NCI-H2107 treated with DMSO at 0.1 percent for 48 hours (cell line): ENCODE results near the gene RARRES1.

Experiments used
- DNase-seq: peaks from one replicate; lab custom pipeline; 2025; ENCODE audit not compliant: unreplicated experiment; lab: John Stamatoyannopoulos, UW

Gene RARRES1, protein sequence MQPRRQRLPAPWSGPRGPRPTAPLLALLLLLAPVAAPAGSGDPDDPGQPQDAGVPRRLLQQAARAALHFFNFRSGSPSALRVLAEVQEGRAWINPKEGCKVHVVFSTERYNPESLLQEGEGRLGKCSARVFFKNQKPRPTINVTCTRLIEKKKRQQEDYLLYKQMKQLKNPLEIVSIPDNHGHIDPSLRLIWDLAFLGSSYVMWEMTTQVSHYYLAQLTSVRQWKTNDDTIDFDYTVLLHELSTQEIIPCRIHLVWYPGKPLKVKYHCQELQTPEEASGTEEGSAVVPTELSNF

DNA sequence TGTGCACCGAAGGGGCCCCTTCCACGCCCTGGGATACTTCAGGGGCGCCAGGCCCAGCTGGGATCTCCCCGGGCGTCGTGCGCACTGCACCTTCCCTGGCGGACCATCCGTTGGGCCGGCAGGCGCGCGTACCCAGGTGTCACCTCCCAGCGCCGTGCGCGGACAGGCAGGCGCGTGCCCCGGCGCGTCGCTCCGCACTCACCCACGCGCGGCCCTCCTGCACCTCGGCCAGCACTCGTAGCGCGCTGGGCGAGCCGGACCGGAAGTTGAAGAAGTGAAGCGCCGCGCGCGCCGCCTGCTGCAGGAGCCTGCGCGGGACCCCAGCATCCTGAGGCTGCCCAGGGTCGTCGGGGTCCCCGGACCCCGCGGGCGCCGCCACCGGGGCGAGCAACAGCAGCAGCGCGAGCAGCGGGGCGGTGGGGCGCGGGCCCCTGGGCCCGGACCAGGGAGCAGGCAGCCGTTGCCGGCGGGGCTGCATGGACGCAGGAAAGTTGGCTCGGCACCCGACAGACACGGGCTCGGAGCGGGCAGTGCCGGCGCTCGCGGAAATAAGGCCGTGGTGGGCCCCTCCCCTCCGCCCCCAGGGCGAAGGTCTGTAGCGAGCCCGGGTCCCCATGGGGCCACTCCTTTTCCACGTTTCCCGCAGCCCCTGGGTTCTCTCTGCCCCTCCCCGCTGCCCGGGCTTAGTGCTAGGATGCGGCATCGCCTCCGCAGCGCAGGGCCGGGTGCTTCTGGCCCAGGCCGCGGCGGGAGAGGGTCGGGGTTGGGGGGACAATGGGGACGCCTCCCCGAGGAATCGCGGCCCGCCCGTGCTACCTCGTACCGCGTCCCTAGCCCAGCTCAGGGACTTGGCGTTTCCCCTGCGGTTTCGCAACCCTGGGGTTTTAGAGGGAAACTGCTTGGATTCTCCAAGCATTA is at the start of gene RARRES1:
TSS of gene RARRES1 (minus strand) at position 520 of the 918 bp plus-strand sequence. CDS start at position 478, 42 bp downstream.
- DNase-seq: no peak

DNA sequence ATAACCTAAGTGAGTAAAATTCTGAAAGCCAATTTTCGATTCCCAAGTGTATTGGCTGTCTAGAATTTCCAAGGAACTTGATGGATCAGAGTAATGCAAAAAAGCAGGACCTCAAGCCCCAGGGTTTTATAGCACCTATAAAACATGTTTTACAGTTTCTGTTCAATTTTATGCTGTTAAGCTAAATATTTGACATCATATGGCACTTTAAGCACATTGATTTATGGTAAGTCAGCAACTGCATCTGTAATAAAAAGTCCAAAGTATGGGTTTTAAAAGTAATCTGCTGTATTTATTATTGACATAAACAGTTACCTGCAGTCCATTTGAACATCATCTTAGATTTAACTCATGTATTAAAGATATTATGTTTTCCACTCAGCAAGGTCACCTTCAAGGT is 49.6 kb upstream of the RARRES1 start:
- DNase-seq: no peak

DNA sequence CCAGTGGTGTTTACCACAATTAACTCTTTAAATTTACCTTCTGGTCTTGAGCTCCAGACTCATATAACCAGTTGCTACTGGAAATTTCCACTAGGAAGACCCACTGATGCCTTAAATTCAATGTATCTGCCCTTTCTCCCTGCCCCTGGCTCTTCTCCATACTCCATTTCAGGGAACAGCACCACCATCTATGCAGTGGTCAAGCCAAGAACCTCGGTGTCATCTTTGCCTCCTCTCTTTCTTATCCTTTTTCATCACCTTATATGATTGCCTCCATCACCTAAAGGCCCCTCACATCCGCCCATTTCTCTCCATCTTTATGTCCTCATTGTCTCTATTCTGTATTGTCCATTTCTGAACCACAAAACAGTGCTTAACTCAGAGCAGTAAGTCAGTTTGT is 48.9 kb upstream of the RARRES1 start:
- no peak for DNase-seq

DNA sequence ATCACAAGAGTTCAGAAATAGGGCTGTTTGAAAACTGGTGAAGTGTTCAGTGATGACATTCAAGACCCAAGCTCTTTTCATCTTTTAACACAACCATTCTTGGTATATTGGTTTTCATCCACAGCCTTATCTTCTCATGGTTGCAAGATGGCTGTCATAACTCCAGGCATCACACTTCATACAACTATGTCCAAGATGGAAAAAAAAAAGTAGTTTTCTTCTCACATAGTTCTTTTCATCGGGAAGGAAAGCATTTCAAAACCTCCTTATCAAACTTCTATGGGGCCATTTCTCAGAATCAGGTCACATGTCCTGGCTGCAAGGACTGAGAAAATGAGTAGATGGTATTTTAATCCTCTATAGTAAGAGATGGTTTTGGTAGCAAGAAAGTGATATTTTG is 48.5 kb upstream of the RARRES1 start:
- no peak for DNase-seq

DNA sequence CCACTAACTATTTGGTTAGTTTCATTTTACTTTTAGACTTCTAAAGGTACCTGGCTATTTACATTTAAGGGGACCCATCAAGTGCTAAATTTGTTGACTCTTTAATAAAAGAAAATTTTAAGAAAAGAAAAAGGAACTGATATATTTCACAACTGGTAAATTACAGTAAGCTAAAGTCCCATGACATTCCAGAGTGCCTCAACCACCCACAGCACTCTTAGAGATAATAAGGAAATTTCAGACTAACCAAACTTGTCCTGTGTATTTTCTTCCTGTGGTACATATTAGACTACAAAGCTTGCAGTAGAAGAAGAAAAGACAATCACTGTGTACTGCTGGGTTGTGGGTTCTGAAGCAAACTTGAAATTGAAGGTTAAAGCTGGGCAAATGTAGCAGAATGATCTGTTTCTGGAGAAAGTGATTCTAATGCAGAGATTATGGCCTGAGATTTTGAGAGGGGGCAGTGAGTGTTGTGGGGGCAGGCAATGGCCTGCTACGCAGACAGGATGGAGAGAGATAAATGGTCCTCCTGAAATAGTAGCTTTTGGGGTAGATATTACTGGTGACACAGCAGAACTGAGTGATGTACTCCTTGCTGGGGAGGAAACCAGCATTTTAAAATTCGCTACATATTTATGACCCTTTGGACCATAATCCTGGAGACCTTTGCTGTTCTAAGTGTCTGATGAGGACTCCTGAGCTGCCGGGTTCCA is 45.1 kb upstream of the RARRES1 start:
- no peak for DNase-seq

DNA sequence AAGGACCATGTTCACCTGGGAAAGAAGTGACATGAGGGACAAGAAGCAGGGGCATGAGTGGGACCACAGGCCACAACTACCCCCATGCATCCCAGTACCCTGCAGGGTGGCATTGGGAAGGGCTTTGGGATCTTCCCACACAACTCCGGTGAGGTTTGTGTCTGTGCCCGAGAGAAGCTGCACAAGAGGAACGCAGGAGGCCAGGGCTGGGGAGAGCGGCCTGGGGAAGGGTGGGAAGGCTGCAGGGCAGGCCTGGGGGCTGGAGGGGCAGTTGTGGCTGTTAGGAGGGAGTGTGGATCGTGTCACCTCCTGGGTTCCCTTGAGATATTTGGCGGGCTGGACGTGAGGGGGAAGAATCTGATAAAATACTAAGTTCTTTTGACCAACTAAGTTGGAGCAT is 44.3 kb upstream of the RARRES1 start:
- DNase-seq: no peak

DNA sequence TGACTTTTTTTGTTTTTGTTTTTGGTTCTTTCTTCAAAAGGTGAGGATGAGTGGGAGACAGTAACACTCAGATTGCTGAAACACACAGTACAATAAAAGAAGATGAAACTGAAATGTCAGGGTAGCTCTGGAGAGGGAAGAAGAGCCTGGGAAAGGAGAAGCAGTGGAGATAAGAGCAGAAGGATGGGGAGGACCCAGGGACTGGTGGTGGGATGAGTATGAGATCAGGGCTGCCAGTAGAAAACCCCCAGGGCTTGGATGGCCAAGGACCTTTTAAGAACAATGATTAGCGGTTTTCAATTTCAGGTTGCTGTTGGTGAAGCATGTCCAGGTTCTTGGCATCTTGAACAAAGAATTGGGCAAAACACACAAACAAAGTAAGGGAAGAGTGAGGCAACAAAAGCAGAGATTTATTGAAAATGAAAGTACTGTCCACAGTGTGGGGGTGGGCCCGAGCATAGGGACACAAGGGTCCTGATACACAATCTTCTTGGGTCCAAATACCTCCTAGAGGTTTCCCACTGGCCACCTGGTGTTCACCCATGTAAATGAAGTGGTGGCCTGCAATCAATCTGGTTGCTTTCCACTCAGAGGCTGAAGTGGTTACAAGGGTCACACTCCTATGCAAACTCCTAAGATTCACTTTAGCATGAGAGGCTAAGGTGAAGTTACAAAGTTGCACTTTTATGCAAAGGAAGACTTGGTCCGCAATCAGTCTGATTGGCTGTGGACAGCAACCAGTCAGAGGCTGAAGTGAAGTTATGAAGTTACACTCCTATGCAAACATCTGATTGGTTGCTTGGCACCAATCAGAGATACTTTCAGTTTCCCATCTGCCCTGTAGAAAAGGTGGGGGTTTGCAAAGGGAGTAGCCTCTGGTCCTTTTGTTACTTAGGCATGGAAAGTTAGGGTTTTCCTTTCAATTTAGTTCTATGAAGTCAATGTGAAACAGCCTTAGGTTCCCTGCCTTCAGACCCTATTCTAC is 43.5 kb upstream of the RARRES1 start:
- no peak for DNase-seq

DNA sequence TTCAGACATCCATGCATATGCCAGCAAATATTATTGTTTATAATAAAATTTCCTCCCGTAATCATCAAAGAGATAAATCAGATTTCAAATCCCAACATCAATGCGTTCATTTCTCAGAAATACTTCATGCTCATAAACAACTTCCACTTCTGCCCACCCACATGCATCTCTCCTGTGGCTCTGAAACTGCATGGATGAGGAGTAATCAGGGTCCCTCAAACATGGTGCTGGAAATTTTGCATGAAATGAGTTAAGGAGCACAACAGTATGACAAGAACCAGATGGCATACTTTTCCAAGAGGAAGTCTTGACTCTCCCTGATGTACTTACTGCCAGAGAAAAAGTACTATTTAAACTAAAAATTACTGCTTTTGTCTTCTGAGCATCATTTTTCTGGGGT is 42.7 kb upstream of the RARRES1 start:
- DNase-seq: no peak

DNA sequence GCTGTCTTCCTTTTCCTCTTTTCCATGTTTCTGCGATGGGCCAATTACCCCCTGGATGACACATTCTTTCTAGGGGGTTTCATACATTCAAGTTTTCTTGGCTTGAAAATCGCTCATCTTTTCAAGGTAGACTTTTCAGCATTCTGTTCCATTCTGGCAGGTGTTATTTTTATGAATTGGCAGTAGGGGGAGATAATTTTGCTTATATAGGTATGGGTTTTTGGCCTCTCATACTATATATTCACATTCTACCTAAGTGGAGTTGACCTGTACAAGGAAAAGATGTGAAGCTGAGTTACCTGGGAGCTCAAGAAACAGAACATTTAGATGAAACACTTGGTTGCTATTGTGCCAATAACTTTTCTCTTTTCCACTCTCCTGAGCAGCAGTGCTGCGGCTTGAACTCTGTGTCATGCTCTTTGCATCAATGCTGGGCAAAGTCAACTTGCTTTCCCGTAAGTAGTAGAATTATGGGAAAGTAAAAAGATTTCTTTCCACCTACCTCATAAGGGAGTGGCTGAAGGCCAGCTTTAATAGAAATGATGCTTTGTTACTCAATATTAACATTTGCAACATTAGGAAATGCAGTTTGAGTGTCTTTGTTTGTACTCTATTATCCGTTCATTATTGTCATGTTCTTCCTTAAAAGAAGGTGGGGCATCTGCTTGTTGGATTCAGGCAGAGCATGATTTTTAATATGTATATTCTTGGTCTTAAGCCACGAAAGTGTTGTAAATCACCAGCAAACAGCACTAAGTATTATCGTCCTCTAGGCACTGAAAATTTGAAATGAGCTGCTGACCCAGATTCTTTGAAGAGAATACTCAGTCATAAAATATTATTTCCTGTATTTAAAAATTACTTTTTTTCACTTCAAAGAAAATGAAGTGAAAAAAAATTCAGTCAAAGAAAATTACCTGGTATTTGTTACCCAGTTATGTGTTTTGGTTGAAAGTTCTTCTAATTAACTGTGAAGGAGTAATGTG is 41.9 kb upstream of the RARRES1 start:
- no peak for DNase-seq

DNA sequence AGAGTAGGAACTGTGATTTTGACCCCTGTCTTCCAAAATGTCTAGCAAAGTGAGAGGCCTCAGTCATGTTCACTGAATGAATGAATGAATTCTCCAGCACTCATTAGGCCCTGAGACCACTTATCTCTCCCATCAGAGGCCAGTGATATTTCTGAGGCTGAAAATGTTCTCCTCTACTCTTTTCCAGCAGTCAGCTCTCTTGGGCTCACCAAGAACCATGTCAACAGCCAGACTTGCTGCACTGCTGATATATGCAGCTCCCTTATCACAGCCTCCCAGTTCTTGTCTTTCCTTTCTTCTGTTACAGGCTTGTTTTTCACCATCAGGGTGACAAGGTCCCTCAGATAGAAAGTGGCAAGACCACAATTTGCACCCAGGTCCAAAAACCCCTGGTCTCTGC is 40.9 kb upstream of the RARRES1 start:
- no peak for DNase-seq

DNA sequence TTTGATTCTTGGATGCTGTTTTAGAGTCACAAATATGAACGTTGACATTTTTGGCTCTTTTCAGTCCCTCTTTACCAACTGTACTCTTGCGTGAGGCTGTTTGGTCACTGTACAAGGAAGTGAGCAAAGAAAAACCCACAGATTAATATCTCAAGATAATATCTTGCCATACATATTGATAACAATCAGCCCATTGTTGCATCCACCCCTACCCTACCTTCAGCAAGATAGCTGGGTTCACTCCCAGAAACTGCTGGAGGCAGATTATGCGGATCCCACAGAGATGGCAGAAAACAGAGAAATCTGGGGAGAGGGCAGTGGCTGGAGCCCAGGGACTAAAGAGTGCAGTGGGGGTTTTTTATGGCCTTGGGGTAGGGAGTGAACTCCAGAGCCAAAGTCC is 39.7 kb upstream of the RARRES1 start:
- DNase-seq: no peak

DNA sequence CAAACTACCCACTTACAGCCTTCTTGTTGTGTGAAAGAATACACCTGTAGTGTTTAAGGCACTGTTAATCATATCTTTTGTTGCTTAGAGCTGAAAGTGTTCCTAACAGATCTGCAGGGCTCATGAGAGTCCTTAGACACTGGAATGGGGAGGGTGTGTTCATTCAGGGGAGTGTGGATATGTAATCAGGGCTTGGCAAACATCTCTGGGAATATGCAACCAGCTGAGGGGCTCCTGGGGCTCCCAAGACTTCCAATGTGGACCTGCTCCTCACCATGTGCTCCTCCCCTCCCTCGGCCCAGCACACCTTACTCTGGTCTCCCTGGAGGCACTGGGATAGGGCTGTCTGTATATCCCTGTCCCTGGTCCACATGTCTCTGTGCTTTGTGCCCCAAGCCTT is 39.3 kb upstream of the RARRES1 start:
- no peak for DNase-seq

DNA sequence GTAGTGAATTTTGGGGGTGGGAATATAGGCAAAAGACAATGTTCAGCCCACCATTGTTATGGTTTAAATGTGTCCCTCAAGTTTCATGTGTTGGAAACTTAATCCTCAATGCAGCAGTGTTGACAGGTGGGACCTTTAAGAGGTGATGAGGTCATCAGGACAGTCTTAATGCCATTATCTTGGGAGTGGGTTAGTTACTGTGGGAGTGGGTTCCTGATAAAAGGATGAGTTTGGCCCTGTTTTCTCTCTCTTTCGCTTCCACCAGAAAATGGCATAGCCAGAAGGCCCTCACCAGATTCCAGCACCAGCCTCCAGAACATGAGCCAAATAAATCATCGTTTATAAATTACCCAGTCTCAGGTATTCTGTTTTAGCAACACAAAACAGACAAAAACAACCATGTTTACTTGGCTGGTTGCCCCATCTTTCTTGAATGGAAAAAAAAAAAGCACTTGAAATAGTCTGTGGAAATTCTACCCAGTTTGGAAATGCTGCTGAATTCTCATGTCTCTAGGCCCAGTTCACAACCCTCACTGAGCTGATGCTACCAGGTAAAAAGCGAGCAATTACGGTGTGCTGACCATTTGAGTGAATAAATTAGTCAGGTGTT is 38.6 kb upstream of the RARRES1 start:
- DNase-seq: no peak

DNA sequence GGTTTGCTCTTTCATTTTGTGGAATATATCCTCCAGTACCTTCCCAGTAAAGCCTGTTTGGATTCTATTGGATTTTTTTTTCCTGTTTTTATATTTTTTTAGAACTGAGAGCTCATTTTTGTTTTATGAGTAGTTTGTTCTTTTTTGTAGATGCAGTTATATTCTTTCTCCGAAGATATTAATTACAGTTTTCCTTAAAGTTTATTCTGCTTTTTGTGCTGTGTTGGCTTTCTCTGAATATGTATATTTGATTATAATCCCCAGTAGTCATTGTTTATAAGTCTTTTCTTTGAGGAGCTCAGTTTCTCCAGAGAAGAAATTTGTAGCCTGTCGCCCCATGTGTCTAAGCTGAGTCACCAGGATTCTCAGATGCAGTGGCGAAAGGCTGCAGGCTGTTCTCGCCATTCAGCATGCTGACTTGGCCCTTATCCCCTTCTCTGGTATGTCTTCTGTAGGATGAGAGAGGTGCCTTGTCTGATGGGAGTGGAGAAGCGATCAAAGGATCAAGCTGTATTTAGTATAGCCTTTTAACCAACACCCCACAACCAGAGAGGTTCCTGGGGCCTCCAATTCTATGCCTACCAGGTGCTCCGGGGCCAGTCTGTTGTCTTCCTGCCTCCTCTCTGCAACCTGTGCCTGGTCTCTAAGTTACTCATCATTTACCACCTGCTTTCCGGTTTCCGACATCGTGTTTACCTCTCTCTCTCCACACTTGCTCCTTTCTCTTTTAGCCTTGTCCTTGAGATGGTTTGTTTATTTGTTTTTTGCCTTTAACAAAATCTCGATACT is 37.9 kb upstream of the RARRES1 start:
- no peak for DNase-seq

DNA sequence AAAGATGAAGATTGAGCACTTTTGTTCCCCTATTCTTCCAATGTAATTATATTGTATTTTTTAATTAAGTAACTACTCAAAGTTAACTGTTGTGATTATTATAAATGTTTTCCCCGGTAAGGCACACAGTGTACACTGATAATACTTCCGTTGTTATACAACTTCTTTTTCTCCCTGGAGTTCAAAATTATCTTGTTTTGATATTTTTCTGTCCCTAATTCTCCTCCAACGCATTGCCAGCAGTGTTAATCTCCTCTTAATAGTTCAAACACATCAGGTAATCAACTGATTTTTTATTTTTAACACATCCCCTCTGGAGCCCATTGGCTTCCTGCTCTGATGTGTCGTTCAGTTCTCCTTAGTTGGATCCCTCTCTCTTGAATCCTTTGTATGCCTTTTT is 37.3 kb upstream of the RARRES1 start:
- DNase-seq: no peak

DNA sequence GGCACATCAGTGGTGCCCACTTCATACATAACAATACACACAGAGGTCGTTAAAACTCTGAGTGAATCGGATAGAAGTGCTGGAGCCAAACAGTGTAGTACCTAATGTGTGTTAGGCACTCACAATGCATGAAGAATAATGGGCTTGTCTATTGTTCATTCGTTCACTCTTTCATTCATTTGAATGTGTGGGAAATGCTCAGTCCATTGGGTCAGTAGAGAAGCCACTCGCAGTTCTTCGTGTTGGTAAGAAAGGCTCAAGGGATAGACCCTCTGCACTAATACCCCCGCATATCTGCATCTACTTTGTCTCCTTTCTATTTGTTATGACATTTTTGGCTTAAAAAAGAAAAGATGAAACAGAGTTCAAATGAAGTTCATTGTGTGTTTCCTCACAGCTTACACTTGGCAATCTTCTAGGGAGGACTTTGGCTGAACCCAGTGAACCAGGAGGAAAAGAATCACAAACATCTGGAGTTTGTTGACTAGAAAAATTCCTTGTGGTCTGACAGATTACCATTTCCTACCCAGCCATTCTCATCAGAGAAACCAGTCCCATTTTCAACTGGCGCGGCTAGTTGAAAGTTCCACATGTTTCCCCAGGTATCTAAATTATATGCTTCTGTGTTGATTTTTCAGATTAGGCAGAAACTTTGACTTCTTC is 36.8 kb upstream of the RARRES1 start:
- no peak for DNase-seq

DNA sequence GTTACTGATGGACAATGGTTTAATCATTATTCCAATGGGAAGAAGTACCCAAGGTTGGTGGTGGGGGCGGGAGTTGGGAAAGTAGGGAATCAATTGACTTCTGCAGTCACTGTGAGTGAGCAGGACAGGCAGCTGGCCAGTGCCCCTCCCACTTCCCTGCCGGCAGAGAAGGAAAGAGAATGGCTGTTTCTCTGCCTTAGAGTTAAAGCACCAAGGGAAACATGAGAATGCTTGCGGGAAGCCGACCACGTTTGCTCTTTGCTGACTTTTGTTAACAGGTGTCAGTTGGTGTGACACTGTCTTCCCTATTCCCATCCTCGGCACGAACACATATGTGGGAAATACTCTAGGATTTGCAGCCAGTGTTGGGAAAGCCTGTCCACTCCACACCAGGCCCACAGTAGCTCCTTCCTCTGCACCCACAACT is 36.1 kb upstream of the RARRES1 start:
- DNase-seq: peak; percentile 81

DNA sequence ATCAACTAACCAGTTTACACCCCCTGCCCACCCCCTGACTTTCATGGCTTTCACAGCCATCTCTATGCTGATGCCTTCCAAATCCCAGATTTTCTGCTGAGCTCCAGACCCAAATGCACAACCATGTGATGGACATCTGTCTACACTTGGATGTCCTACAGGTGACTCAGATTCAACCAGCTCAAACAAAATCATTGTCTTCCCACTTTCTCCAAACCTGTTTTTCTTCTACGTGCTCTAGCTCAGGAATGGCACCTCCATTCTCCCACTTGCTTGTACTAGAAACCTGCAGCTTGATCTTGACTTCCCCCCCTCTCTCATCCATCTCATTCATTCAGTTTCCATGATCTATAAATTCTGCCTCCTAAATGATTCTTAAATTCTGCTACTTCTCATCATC is 34.1 kb upstream of the RARRES1 start:
- DNase-seq: no peak
